Endothelial cell of umbilical vein (primary cell): Measurements from ENCODE around the gene TBC1D16.

ENCODE experiments used
- GATA2 ChIP-seq: IDR thresholded peaks from 2 replicates; pipeline ENCODE4 v1.7.0; 2011; ENCODE audit warnings: low read depth, mild to moderate bottlenecking, moderate library complexity, mixed read lengths, low read length; ENCODE audit not compliant: insufficient read length, insufficient read depth
- POLR2AphosphoS5 ChIP-seq: IDR thresholded peaks from 2 replicates; pipeline ENCODE4 v1.6.1; 2012; ENCODE audit warnings: low read depth, mild to moderate bottlenecking, control low read depth, low read length, moderate library complexity; ENCODE audit not compliant: insufficient read depth

GRCh38 chr17:79944821-79945391, 90.8 kb downstream of the TBC1D16 start:
- TF ChIP-seq GATA2 (no peak), POLR2AphosphoS5 (no peak)
